Activated naive CD4-positive, alpha-beta T cell treated with anti-CD3 and anti-CD28 coated beads, Interleukin-2, amount 50 U/mL, for 16 hours (primary cell): ENCODE results near the gene FGR.
"Not testable (repeated sequence)": the region's sequence is repeated elsewhere in the genome, so short reads cannot be mapped to it uniquely, and the experiment has no call there.

Experiments
- DNase-seq: peaks from one replicate; pipeline ENCODE4 v3.0.0-alpha.2; 2020

The FGR gene

GRCh38 chr1:27659497-27660299, 24.7 kb upstream of the FGR start:
- peak; percentile 83 for DNase-seq

DNA sequence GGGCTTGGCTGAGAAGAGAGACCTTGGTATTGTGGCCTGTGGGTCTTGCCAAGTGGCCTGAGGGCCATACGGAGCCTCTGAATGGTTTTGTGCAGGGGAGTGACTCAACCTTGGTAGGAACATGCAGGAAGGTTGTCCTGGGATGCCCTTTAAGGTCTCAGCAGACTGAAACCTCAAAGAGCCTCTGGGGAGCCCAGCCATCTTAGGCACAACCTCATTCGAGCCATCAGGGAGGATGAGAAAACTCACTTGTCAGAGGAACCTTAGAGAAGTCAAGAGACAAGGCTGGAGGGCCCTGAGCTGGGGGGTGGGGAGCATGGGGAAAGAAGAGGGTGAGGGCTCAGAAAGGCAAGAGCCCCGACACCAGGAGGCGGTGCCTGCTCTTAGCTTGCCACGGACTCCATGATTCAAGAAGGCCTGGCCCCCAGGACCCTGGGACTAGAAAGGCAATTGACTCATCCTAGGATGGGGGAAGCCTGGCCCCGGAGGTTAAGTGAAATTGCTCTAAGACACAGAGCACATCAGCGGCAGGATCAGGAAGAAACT, 24.0 kb upstream of the FGR start:
- peak; percentile 40 for DNase-seq

DNA sequence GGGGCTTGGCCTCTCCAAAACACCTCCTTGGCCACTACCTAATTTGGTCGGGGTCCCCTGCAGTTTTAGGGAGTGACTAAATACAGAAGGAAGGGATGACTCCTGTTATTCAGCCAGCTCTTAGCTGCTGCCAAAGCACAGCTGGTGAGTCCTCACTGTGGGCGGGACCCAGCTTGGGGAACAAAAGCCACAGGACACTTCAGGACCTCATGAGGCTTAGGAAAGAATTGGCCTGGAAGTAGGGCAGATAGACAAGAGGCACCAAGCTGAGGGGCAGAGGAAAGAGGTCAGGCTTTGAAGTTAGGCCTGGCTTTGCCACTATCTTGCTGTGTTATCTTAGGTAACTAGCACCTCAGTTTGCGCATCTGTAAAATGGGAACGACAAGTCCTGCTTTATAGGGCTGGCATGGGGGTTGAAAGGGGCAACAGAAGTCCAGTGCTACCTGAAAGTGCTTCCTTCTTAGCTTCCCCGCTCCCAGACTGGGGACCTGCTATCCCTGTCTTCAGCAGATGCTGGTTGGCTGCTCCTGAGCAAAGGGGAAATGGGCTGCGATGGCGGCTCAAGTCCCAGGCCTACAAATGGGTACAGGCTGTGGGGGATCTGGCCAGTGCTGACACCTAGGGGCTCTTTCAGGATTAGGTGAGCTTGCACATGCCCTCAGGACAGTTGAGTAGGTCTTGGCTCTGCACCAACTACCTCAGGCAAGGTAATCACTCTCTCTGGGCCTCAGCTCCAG, 21.3 kb upstream of the FGR start:
- no peak for DNase-seq

DNA sequence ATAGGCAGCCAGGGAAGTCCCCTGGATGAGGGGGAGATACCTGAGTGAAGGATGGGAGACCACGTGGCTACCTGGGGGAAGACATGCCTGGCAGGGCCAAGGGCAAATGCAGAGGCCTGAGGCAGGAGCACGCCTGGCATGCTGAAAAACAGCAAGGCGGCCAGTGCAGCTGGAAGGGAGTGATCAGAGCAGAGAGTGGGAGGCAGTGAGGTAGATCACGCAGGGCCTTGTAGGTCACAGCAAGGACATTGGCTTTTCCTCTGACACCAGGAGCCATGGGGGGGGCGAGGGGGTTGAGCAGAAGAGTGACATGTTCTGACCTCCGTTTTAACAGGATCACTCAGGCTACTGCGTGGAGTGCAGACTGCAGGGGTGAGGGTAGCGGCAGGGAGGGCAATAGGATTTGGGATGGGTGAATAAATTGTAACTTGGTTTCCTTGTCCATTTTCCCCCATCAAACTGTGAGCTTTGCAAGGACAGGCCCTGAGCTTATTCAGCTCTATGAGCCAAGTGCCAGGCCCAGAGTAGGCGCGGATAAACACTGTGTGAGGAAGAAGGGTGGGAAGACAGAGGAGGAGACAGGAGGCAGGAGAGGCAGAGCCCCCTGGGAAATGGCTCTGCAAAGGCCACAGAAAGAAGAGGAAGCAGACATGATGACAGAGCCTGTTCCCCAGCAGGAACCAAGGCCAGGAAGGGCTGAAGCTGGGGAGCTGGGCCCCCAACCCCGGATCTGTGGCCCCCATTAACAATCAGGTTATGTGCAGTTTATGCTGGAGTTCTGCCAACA, 20.4 kb upstream of the FGR start:
- DNase-seq = no peak

- no peak for DNase-seq
Observed at GRCh38 chr1:27652111-27652864, 17.3 kb upstream of the FGR start.

DNA sequence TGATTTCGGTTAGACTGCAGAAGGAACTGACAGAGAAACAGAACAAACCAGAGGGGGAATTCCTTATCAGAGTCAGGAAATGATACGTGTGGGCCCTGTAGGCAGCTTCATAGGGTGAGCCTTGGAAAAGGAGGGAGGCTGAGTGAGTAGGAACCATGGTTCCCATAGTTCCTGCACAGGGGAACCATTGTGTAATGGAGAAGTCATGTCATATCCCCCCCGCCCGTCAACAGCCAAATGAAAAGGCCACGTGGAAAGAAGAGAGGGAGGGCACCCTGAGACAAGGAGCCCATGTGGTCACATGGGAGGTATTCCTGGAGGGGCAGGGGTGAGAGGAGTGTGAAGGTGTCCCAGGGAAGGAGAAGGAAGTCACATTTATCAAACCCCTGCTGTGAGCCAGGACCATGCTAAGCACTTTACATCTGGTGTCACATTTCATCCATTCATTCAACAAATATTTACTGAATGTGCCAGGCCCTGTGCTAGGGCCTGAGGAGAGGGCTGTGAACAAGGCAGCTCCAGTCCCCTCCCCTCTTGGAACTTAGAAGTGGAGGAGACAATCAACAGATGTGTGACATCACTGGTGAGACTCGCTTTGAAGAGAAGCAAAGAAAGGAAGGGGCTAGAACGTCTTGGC, 15.7 kb upstream of the FGR start:
- no peak for DNase-seq

- no peak for DNase-seq
Observed at GRCh38 chr1:27650171-27650538, 15.2 kb upstream of the FGR start.

GRCh38 chr1:27649306-27649635, 14.3 kb upstream of the FGR start:
- no peak for DNase-seq

- no peak for DNase-seq
Observed at GRCh38 chr1:27648602-27649305, 13.8 kb upstream of the FGR start.

- DNase-seq = no peak
Observed at GRCh38 chr1:27647328-27647727, 12.3 kb upstream of the FGR start.

DNA sequence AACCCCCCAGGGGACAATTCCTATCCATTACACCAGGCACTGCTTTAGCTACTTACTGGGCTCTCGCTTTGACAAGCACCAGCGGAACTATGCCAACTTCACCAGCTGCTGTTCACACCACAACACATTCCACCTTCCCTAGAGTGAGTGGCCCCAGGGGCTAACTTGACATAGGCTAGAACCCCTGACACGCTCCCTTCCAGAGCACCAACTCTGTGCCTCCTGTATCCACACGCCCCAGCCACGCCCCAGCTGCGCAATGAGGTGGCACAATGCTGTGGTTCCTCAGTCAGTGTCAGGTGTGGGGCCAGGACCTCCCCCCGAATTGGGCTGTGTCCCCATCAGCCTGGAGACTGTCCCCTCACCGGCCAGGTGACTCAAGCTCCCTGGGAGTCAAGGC, 11.7 kb upstream of the FGR start:
- DNase-seq = no peak

GRCh38 chr1:27645071-27645415, 10.1 kb upstream of the FGR start:
- DNase-seq = no peak

- no peak for DNase-seq
Observed at GRCh38 chr1:27644369-27645070, 9.5 kb upstream of the FGR start.

DNA sequence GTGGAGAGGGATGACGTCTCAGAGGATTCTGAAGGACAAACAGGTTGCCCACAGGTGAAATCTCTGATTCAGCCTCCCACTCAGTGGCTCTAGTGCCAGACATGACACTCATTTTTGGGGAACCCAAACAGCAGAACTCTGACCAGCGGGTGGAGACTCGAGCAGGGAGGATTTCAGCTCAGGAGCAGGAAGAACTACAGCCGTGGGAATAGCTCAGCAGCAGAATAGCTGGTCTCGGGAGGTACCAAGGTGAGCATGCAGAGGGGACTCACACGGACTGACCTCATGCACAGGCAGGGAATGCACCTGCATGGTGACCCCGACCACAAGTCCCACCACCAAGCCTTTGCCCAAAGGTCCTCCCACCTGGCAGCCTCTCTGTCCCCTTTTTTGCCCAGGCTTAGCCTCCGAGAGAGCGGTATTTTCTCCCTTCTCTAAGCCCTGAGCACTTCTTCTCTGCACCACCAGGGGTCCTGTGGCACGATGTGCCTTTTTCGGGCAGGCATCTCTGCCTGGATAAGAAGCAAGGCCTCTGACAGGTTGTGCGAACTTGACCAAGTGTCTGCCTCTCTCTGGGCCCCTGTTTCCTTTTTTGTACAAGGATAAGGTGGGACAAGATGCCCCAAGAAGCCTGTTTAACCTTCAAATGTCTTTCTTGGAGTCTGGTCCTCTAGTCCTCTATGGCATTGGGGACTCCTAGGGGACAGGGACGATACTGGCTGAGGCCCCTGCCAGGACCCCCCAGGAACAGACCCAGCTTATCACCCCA, 8.8 kb upstream of the FGR start:
- peak; percentile 73 for DNase-seq

- DNase-seq = not testable (repeated sequence)
Observed at GRCh38 chr1:27640514-27640913, 5.5 kb upstream of the FGR start.

DNA sequence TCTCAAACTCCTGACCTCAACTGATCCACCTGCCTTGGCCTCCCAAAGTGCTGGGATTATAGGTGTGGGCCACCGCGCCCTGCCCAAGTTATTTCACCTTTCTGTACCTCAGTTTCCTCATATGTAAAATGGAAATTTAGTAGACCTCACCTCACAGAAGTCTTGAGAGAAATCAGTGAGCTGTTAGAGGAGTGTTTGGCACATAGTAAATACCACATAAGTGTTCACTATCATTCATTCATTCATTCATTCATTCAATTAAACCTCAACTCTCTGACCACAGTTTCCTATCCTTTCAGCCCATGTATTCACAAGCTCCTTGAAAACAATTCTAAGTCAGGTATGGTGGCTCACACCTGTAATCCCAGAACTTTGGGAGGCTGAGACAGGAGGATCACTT, 3.8 kb upstream of the FGR start:
- no peak for DNase-seq

GRCh38 chr1:27638047-27638734, 3.2 kb upstream of the FGR start:
- no peak for DNase-seq

GRCh38 chr1:27635396-27636142, 584 bp upstream of the FGR start:
- no peak for DNase-seq
